GM12878 (cell line): ENCODE results near the gene TMEM72. TPM values are rescaled to one million over a fixed set of nuclear protein-coding genes. Genes with fewer than 3 reads are reported as not detected.

Source experiments
- ATAC-seq: fragments of 200-7000 bp; cut with Tn5 transposase; 3 replicates; pipeline ENCODE4 v1.9.1; 2020; ENCODE audit warnings: mild to moderate bottlenecking, moderate library complexity
- BruUV-seq: library from RNA; stranded (reverse); fragments of 400-500 nt; replicated peaks from 2 replicates; lab custom pipeline; 2021; lab: Mats Ljungman, UMichigan
- CTCF ChIA-PET: fragments of 300-600 bp; sonication (Branson Sonifier 250); formaldehyde crosslinking; extraction: SDS; loops from one replicate; lab custom pipeline; 2021; ENCODE audit warnings: inconsistent platforms; lab: Yijun Ruan, JAX
- POLR2A ChIA-PET: fragments of 350-600 bp; formaldehyde crosslinking; extraction: SDS; loops from one replicate; lab custom pipeline; 2021; ENCODE audit warnings: inconsistent platforms; lab: Charles Lee
- RAD21 ChIA-PET: fragments of 300-600 bp; sonication (Branson Sonifier 250); formaldehyde crosslinking; loops from one replicate; lab custom pipeline; 2023; ENCODE audit warnings: antibody characterized with exemption; ENCODE audit not compliant: unreplicated experiment; lab: Charles Lee
- SMC1A ChIA-PET: fragments of 300-600 bp; sonication (Branson Sonifier 250); formaldehyde crosslinking; loops from one replicate; lab custom pipeline; 2023; ENCODE audit not compliant: unreplicated experiment, uncharacterized antibody; lab: Charles Lee
- DNase-seq: peaks from one replicate; pipeline ENCODE4 v3.0.0-alpha.2; 2011; ENCODE audit warnings: low read depth, low spot score
- FAIRE-seq: peaks from 3 replicates; lab custom pipeline; 2011; peaks lifted over from hg19 to GRCh38; lab: Jason Lieb, UNC
- H2AFZ ChIP-seq: 2 replicates; pipeline ENCODE4 v1.6.0; 2011; ENCODE audit warnings: low read depth, low read length, control low read depth; ENCODE audit not compliant: control insufficient read depth
- H3K27ac ChIP-seq: 2 replicates; pipeline ENCODE4 v1.5.1; 2011; ENCODE audit warnings: control low read depth; ENCODE audit not compliant: control insufficient read depth, insufficient read depth
- H3K27me3 ChIP-seq, 2 experiments: replicated peaks in 1 of 2; 2 replicates each; pipeline versions ENCODE4 v1.6.0 to v1.6.1; 2011; ENCODE audit warnings: low read length in 1 of 2; ENCODE audit not compliant: control insufficient read depth in 2 of 2, insufficient read depth in 2 of 2
- H3K36me3 ChIP-seq, 2 experiments: 2 replicates each; pipeline ENCODE4 v1.5.1; 2011; ENCODE audit warnings: low read length in 1 of 2; ENCODE audit not compliant: control insufficient read depth in 2 of 2, insufficient read depth in 2 of 2
- H3K4me1 ChIP-seq: 2 replicates; pipeline ENCODE4 v1.6.1; 2011; ENCODE audit warnings: mild to moderate bottlenecking, low read length, moderate library complexity, mixed read lengths; ENCODE audit not compliant: control insufficient read depth, insufficient read depth
- H3K4me2 ChIP-seq: 2 replicates; pipeline ENCODE4 v1.6.0; 2011; ENCODE audit warnings: control low read depth; ENCODE audit not compliant: control insufficient read depth, insufficient read depth
- H3K4me3 ChIP-seq: fragments of 200-600 bp; sonication (generic); 2 replicates; pipeline ENCODE4 v1.5.1; 2016
- H3K79me2 ChIP-seq: 2 replicates; pipeline ENCODE4 v1.6.0; 2011; ENCODE audit warnings: low read length; ENCODE audit not compliant: control insufficient read depth, insufficient read depth
- H3K9ac ChIP-seq: 2 replicates; pipeline ENCODE4 v1.8.0; 2011; ENCODE audit warnings: low read length, control low read depth, mixed read lengths; ENCODE audit not compliant: control insufficient read depth, insufficient read depth
- H3K9me3 ChIP-seq: replicated peaks from 3 replicates; pipeline ENCODE4 v1.5.1; 2011; ENCODE audit warnings: mild to moderate bottlenecking, low read length; ENCODE audit not compliant: control insufficient read depth, insufficient read depth
- H4K20me1 ChIP-seq: 2 replicates; pipeline ENCODE4 v1.6.0; 2011; ENCODE audit not compliant: control insufficient read depth, insufficient read depth
- BMI1 ChIP-seq: fragments of 450-650 bp; IDR thresholded peaks from 2 replicates; pipeline ENCODE4 v1.6.1; 2016; ENCODE audit warnings: mild to moderate bottlenecking, moderate library complexity, borderline replicate concordance
- CHD4 ChIP-seq: fragments of 200-600 bp; sonication (generic); IDR thresholded peaks from 2 replicates; pipeline ENCODE4 v1.6.1; 2016; ENCODE audit warnings: mild to moderate bottlenecking
- EGR1 ChIP-seq, 2 experiments: IDR thresholded peaks; 1 replicate in 1 of 2; 2 replicates in 1 of 2; pipeline ENCODE4 v1.6.1; 2011 to 2012; ENCODE audit warnings: low read depth in 2 of 2, low read length in 2 of 2, borderline replicate concordance in 1 of 2, mild to moderate bottlenecking in 1 of 2, moderate library complexity in 1 of 2
- IRF4 ChIP-seq: IDR thresholded peaks from 2 replicates; pipeline ENCODE4 v1.6.1; 2011; ENCODE audit warnings: low read depth, low read length
- MEF2B ChIP-seq: fragments of 450-650 bp; IDR thresholded peaks from 2 replicates; pipeline ENCODE4 v1.6.1; 2018; ENCODE audit warnings: mild to moderate bottlenecking, moderate library complexity; ENCODE audit not compliant: partially characterized antibody, poor library complexity, severe bottlenecking
- PAX8 ChIP-seq: fragments of 450-650 bp; IDR thresholded peaks from 2 replicates; pipeline ENCODE4 v1.6.1; 2017; ENCODE audit warnings: mild to moderate bottlenecking, moderate library complexity
- RBBP5 ChIP-seq: fragments of 200-600 bp; sonication (generic); conservative IDR thresholded peaks from 2 replicates; pipeline ENCODE4 v1.6.1; 2016
- RUNX3 ChIP-seq: IDR thresholded peaks from 2 replicates; pipeline ENCODE4 v1.6.1; 2012; ENCODE audit warnings: low read length, inconsistent platforms
- WGBS: methylation state at CpG from one replicate; pipeline ENCODE4 v1.1.6; 2016; ENCODE audit warnings: low lambda C conversion rate; ENCODE audit not compliant: insufficient replicate concordance, insufficient coverage; ENCODE audit errors: missing lambda C conversion rate; 5-methylcytosine and 5-hydroxymethylcytosine counted together
- in situ Hi-C: fragments of 300-500 bp; cut with MboI; formaldehyde crosslinking; loops from 9 replicates; pipeline ENCODE4 v1.14.3; 2018; ENCODE audit warnings: mixed read lengths
- intact Hi-C: fragments of 100-400 bp; cut with micrococcal nuclease; formaldehyde crosslinking; loops from one replicate; pipeline ENCODE4 v1.14.2; 2022; ENCODE audit not compliant: unreplicated experiment
- polyA plus RNA-seq, 11 experiments: library from polyadenylated mRNA; depleted of rRNA in 4 of 11; unstranded in 6 of 11; stranded (reverse) in 5 of 11; fragments of >200 nt; fragmentation: Nextera tagmentation in 4 of 11; fragmentation: Illumina TruSeq in 1 of 11; extraction: Ambion mirVana in 4 of 11; extraction: Trizol in 1 of 11; gene quantifications; 1 replicate in 1 of 11; 2 replicates in 10 of 11; pipeline versions ENCODE4 v1.2.1 to v1.2.3, GENCODE V29; 2011 to 2016; ENCODE audit warnings: inconsistent platforms in 2 of 11, missing spikeins in 2 of 11, low read depth in 1 of 11
- total RNA-seq, 4 experiments: library from RNA; depleted of rRNA in 3 of 4; stranded (reverse); fragments of >200 nt in 3 of 4; fragmentation: Illumina TruSeq in 1 of 4; extraction: Trizol in 1 of 4; gene quantifications; 2 replicates each; pipeline versions ENCODE4 v1.2.1 to v1.2.3, GENCODE V29; 2013 to 2021
- TF ChIP-seq, protein P1 (sequence below): fragments of 450-650 bp; IDR thresholded peaks from 2 replicates; pipeline ENCODE4 v1.6.1; 2017; ENCODE audit warnings: mild to moderate bottlenecking, low read depth, inconsistent platforms; ENCODE audit not compliant: poor library complexity, severe bottlenecking
- TF ChIP-seq, protein P2 (sequence below): IDR thresholded peaks from 2 replicates; pipeline ENCODE4 v1.6.1; 2012; ENCODE audit warnings: low read length, inconsistent platforms
- TF ChIP-seq, protein P3 (sequence below): fragments of 450-650 bp; conservative IDR thresholded peaks from 2 replicates; pipeline ENCODE4 v1.6.1; 2017; ENCODE audit warnings: mild to moderate bottlenecking, moderate library complexity
- TF ChIP-seq, protein P4 (sequence below): fragments of 450-650 bp; formaldehyde crosslinking; IDR thresholded peaks from 2 replicates; pipeline ENCODE4 v1.4.0; 2020; ENCODE audit warnings: mild to moderate bottlenecking, moderate library complexity

Gene TMEM72
- total and polyA plus RNA-seq, 10 of the 15 experiments (the other 5 are each of a cell fraction or from before 2014, with no cell fraction given): 0.12 TPM; not detected in 9

DNA sequence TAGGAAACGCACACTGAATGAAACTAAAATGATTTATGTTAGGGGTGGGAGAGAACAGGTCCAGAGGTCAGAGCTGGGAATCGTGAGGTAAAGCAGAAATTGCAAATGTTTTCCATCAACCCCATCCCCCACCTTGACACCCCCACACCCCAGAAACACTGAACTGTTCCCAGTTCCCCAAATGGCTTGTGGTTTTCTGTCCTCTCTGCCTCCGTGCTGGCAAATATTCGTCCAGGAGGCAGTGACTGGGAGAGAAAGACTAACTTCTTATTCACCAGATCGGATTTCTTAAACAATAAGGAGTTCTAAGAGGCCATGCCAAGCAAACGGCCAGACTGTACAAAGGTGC lies 47.7 kb downstream of the TMEM72 start:
- TSS peak; percentile 80 for BruUV-seq
- CTCF ChIA-PET: interaction anchor here (1.1 to 3.9 kb wide), 4 partner anchors 10 to 26 kb away, joined by 3 to 15 read pairs (median 5); no protein-coding TSS in a partner anchor
- RAD21 ChIA-PET: interaction anchor here (1.6 to 1.8 kb wide), 3 partner anchors 9 to 26 kb away, joined by 5 to 7 read pairs (median 6); no protein-coding TSS in a partner anchor
- Histone ChIP-seq H3K4me2 (peak overlapping the region; percentile 91), H3K9me3 (no peaks in the 10 kb centered on the region), H3K27ac (peak overlapping the region; percentile 71), H3K9ac (peak overlapping the region; percentile 74), H4K20me1 (no peaks in the 10 kb centered on the region), H3K4me3 (peak overlapping the region; percentile 92), H3K27me3 (no peaks in the 10 kb centered on the region), H3K79me2 (peaks cover 43% of the 10 kb centered on the region), H2AFZ (peak overlapping the region; percentile 76), H3K36me3 (no peaks in the 10 kb centered on the region), H3K4me1 (peaks cover 38% of the 10 kb centered on the region)
- no peak for ATAC-seq
- WGBS: 0% methylated on average over 6 of the region's 6 CpGs
- SMC1A ChIA-PET: interaction anchor here (0.8 to 2.9 kb wide), 5 partner anchors 9 to 26 kb away, joined by 3 to 15 read pairs (median 4); no protein-coding TSS in a partner anchor
- intact Hi-C loops (loop anchor here (1.0 to 2.0 kb wide), 2 partner anchors 10 to 16 kb away; no protein-coding TSS in a partner anchor), in situ Hi-C loops (loop anchor here (25.0 kb wide), 1 partner anchor 1797 kb away; no protein-coding TSS in a partner anchor)
- no peak for FAIRE-seq
- DNase-seq: no peak
- POLR2A ChIA-PET: interaction anchor here (0.9 to 14.0 kb wide), 4 partner anchors 9 to 43 kb away, joined by 3 to 174 read pairs (median 4); no protein-coding TSS in a partner anchor
- TF ChIP-seq, protein P1, sequence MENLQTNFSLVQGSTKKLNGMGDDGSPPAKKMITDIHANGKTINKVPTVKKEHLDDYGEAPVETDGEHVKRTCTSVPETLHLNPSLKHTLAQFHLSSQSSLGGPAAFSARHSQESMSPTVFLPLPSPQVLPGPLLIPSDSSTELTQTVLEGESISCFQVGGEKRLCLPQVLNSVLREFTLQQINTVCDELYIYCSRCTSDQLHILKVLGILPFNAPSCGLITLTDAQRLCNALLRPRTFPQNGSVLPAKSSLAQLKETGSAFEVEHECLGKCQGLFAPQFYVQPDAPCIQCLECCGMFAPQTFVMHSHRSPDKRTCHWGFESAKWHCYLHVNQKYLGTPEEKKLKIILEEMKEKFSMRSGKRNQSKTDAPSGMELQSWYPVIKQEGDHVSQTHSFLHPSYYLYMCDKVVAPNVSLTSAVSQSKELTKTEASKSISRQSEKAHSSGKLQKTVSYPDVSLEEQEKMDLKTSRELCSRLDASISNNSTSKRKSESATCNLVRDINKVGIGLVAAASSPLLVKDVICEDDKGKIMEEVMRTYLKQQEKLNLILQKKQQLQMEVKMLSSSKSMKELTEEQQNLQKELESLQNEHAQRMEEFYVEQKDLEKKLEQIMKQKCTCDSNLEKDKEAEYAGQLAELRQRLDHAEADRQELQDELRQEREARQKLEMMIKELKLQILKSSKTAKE: no peak
- TF ChIP-seq RUNX3: peak; percentile 67
- no peak for TF ChIP-seq CHD4
- TF ChIP-seq BMI1: no peak
- TF ChIP-seq RBBP5: no peak
- TF ChIP-seq, protein P2, sequence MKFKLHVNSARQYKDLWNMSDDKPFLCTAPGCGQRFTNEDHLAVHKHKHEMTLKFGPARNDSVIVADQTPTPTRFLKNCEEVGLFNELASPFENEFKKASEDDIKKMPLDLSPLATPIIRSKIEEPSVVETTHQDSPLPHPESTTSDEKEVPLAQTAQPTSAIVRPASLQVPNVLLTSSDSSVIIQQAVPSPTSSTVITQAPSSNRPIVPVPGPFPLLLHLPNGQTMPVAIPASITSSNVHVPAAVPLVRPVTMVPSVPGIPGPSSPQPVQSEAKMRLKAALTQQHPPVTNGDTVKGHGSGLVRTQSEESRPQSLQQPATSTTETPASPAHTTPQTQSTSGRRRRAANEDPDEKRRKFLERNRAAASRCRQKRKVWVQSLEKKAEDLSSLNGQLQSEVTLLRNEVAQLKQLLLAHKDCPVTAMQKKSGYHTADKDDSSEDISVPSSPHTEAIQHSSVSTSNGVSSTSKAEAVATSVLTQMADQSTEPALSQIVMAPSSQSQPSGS: no peak
- peak; percentile 20; the same call in 1 of the 2 replicates for TF ChIP-seq IRF4
- TF ChIP-seq PAX8: no peak
- TF ChIP-seq, protein P3, sequence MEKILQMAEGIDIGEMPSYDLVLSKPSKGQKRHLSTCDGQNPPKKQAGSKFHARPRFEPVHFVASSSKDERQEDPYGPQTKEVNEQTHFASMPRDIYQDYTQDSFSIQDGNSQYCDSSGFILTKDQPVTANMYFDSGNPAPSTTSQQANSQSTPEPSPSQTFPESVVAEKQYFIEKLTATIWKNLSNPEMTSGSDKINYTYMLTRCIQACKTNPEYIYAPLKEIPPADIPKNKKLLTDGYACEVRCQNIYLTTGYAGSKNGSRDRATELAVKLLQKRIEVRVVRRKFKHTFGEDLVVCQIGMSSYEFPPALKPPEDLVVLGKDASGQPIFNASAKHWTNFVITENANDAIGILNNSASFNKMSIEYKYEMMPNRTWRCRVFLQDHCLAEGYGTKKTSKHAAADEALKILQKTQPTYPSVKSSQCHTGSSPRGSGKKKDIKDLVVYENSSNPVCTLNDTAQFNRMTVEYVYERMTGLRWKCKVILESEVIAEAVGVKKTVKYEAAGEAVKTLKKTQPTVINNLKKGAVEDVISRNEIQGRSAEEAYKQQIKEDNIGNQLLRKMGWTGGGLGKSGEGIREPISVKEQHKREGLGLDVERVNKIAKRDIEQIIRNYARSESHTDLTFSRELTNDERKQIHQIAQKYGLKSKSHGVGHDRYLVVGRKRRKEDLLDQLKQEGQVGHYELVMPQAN: no peak
- peak in 1 of 2 experiments; percentile 40; a peak in 1 of 3 replicates for TF ChIP-seq EGR1 (IDR thresholded peaks at IDR 0.05; ENCODE audit: borderline replicate concordance in 1 of 2, low read depth in 2 of 2, low read length in 2 of 2)
- TF ChIP-seq, protein P4, sequence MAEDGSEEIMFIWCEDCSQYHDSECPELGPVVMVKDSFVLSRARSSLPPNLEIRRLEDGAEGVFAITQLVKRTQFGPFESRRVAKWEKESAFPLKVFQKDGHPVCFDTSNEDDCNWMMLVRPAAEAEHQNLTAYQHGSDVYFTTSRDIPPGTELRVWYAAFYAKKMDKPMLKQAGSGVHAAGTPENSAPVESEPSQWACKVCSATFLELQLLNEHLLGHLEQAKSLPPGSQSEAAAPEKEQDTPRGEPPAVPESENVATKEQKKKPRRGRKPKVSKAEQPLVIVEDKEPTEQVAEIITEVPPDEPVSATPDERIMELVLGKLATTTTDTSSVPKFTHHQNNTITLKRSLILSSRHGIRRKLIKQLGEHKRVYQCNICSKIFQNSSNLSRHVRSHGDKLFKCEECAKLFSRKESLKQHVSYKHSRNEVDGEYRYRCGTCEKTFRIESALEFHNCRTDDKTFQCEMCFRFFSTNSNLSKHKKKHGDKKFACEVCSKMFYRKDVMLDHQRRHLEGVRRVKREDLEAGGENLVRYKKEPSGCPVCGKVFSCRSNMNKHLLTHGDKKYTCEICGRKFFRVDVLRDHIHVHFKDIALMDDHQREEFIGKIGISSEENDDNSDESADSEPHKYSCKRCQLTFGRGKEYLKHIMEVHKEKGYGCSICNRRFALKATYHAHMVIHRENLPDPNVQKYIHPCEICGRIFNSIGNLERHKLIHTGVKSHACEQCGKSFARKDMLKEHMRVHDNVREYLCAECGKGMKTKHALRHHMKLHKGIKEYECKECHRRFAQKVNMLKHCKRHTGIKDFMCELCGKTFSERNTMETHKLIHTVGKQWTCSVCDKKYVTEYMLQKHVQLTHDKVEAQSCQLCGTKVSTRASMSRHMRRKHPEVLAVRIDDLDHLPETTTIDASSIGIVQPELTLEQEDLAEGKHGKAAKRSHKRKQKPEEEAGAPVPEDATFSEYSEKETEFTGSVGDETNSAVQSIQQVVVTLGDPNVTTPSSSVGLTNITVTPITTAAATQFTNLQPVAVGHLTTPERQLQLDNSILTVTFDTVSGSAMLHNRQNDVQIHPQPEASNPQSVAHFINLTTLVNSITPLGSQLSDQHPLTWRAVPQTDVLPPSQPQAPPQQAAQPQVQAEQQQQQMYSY (CRISPR knock-in tag): no peak
- TF ChIP-seq MEF2B: no peak
